Measurements from ENCODE around the gene MAP2K1. TPM values are rescaled to one million over a fixed set of nuclear protein-coding genes. Genes with fewer than 3 reads are reported as not detected.
A peak's percentile ranks its signal among the peaks of the same experiment; 100 is the strongest.

Gene MAP2K1
- total and polyA plus RNA-seq, 9 of the 15 experiments (the other 6 are each of a cell fraction or from before 2014, with no cell fraction given), result 7.5 to 58.3 (median 30.0) TPM

GRCh38 chr15:66389859-66390381, 3.2 kb downstream of the MAP2K1 start:
- Histone ChIP-seq H3K4me1 (replicated peaks in 1 of 2; ENCODE audit: control insufficient read depth in 2 of 2, insufficient read depth in 2 of 2, low read length in 2 of 2) (peaks cover 23 to 33% of the 10 kb centered on the region in 2 experiments; a peak in 3 of 5 replicates), H3K27ac (ENCODE audit: extremely low read depth, low read depth, low read length) (no peak overlapping the region), H3K27me3 (ENCODE audit: control insufficient read depth in 2 of 2, insufficient read depth in 2 of 2, low read length in 2 of 2) (no peaks in the 10 kb centered on the region), H4K20me1 (replicated peaks; ENCODE audit: control insufficient read depth, insufficient read depth, low read length) (peaks cover 13% of the 10 kb centered on the region), H2AFZ (ENCODE audit: low read depth, low read length) (no peak overlapping the region), H3K4me3 (no peak overlapping the region), H3K4me2 (ENCODE audit: insufficient read depth, low read length) (peak overlapping the region; percentile 44), H3K9me1 (ENCODE audit: control insufficient read depth, insufficient read depth, low read length) (no peaks in the 10 kb centered on the region), H3K36me3 (ENCODE audit: control insufficient read depth, insufficient read depth, low read length) (peaks cover 44% of the 10 kb centered on the region; the same call in 2 of the 3 replicates), H3K79me2 (ENCODE audit: control insufficient read depth, insufficient read depth, low read length) (peaks cover 92% of the 10 kb centered on the region), H3K9me3 (replicated peaks; ENCODE audit: control insufficient read depth, insufficient read depth, low read depth, low read length) (no peaks in the 10 kb centered on the region), H3K9ac (ENCODE audit: insufficient read depth in 1 of 2, low read depth in 2 of 2, low read length in 2 of 2) (no peak overlapping the region)
- POLR2A ChIA-PET, result no interaction called here
- CTCF ChIA-PET (ENCODE audit: low intra/inter-chr PET ratio), result no interaction called here
- in situ Hi-C loops (cut with MboI) (loop anchor here (5.0 kb wide), 1 partner anchor 92 kb away; no protein-coding TSS in a partner anchor), intact Hi-C loops (cut with micrococcal nuclease) (no loop called here)
- BruUV-seq (replicated peaks), result no TSS peak
- TF ChIP-seq MBD2 (IDR thresholded peaks at IDR 0.05; ENCODE audit: borderline replicate concordance, low read depth) (no peak), ATF3 (IDR thresholded peaks at IDR 0.05) (0 out of 2 replicates have a peak, but pooled peaks have one; percentile 33), ATF3 (CRISPR knock-in tag; conservative IDR thresholded peaks at IDR 0.05) (no peak)
- FAIRE-seq (peak; percentile 46), DNase-seq (ENCODE audit: extremely low read depth in 1 of 4, low spot score in 3 of 4) (no peak), ATAC-seq (no peak)

- no peak overlapping the region for H3K9ac ChIP-seq (ENCODE audit: insufficient read depth in 1 of 2, low read depth in 2 of 2, low read length in 2 of 2)
- no peak overlapping the region for H3K4me3 ChIP-seq
- CTCF ChIA-PET (ENCODE audit: low intra/inter-chr PET ratio), result no interaction called here
- in situ Hi-C loops (cut with MboI) (no loop called here), intact Hi-C loops (cut with micrococcal nuclease) (no loop called here)
- H3K79me2 ChIP-seq (ENCODE audit: control insufficient read depth, insufficient read depth, low read length), result peaks cover 92% of the 10 kb centered on the region
- no peaks in the 10 kb centered on the region for H3K9me1 ChIP-seq (ENCODE audit: control insufficient read depth, insufficient read depth, low read length)
- peaks cover 21 to 29% of the 10 kb centered on the region in 2 experiments; a peak in 3 of 5 replicates for H3K4me1 ChIP-seq (replicated peaks in 1 of 2; ENCODE audit: control insufficient read depth in 2 of 2, insufficient read depth in 2 of 2, low read length in 2 of 2)
- WGBS (ENCODE audit: insufficient coverage, low coverage, missing lambda C conversion rate), result 29% methylated on average over 1 of the region's 1 CpG
- POLR2A ChIA-PET, result no interaction called here
- no peak overlapping the region for H2AFZ ChIP-seq (ENCODE audit: low read depth, low read length)
- ATAC-seq (no peak), FAIRE-seq (peak; percentile 11), DNase-seq (ENCODE audit: extremely low read depth in 1 of 4, low spot score in 3 of 4) (peak in 2 of 4 experiments; percentile 27 to 41)
- peaks cover 16% of the 10 kb centered on the region for H4K20me1 ChIP-seq (replicated peaks; ENCODE audit: control insufficient read depth, insufficient read depth, low read length)
- no peak overlapping the region for H3K4me2 ChIP-seq (ENCODE audit: insufficient read depth, low read length)
- H3K36me3 ChIP-seq (ENCODE audit: control insufficient read depth, insufficient read depth, low read length), result peaks cover 48% of the 10 kb centered on the region; the same call in 2 of the 3 replicates
- no peak overlapping the region for H3K27ac ChIP-seq (ENCODE audit: extremely low read depth, low read depth, low read length)
- no TSS peak for BruUV-seq (replicated peaks)
- H3K27me3 ChIP-seq (ENCODE audit: control insufficient read depth in 2 of 2, insufficient read depth in 2 of 2, low read length in 2 of 2), result no peaks in the 10 kb centered on the region
- H3K9me3 ChIP-seq (replicated peaks; ENCODE audit: control insufficient read depth, insufficient read depth, low read depth, low read length), result no peaks in the 10 kb centered on the region
- TF ChIP-seq RFX1 (IDR thresholded peaks at IDR 0.05) (no peak), NRF1 (conservative IDR thresholded peaks at IDR 0.05 in 1 of 2, IDR thresholded peaks at IDR 0.05 in 1 of 2) (no peak), ZNF766 (CRISPR knock-in tag; conservative IDR thresholded peaks at IDR 0.05) (no peak), DNMT1 (IDR thresholded peaks at IDR 0.05) (no peak), MNT (conservative IDR thresholded peaks at IDR 0.05) (no peak), CTBP1 (IDR thresholded peaks at IDR 0.05; ENCODE audit: borderline replicate concordance) (0 out of 2 replicates have a peak, but pooled peaks have one; percentile 15), ZNF586 (CRISPR knock-in tag; conservative IDR thresholded peaks at IDR 0.05) (no peak), L3MBTL2 (IDR thresholded peaks at IDR 0.05) (no peak), ZC3H4 (CRISPR knock-in tag; IDR thresholded peaks at IDR 0.05; ENCODE audit: borderline replicate concordance) (no peak), GATAD2A (IDR thresholded peaks at IDR 0.05) (no peak)
These were observed 4.0 kb downstream of the MAP2K1 start for GRCh38 chr15:66390678-66391077.
